HUES48 (cell line): ENCODE measurements around the gene ROR1.
A peak's percentile ranks its signal among the peaks of the same experiment; 100 is the strongest.

ENCODE experiments used
- H3K27ac ChIP-seq: one replicate; pipeline ENCODE4 v1.7.0; 2013; ENCODE audit warnings: low read depth, low read length, inconsistent platforms
- H3K27me3 ChIP-seq: 2 replicates; pipeline ENCODE4 v1.6.1; 2013; ENCODE audit warnings: mild to moderate bottlenecking, low read length; ENCODE audit not compliant: control insufficient read depth, insufficient read depth
- H3K36me3 ChIP-seq: 2 replicates; pipeline ENCODE4 v1.6.1; 2013; ENCODE audit warnings: low read length; ENCODE audit not compliant: control insufficient read depth, insufficient read depth
- H3K4me1 ChIP-seq: 2 replicates; pipeline ENCODE4 v1.6.1; 2013; ENCODE audit warnings: mild to moderate bottlenecking, low read length; ENCODE audit not compliant: control insufficient read depth, insufficient read depth
- H3K4me3 ChIP-seq: 2 replicates; pipeline ENCODE4 v1.5.1; 2013; ENCODE audit warnings: mild to moderate bottlenecking, low read depth, low read length
- H3K9ac ChIP-seq: 2 replicates; pipeline ENCODE4 v1.6.1; 2013; ENCODE audit warnings: mild to moderate bottlenecking, low read depth, low read length, moderate library complexity
- H3K9me3 ChIP-seq: 2 replicates; pipeline ENCODE4 v1.6.1; 2013; ENCODE audit warnings: low read length; ENCODE audit not compliant: control insufficient read depth, insufficient read depth

The ROR1 gene

GRCh38 chr1:64127297-64127696 lies 353.5 kb downstream of the ROR1 start:
- Histone ChIP-seq H3K4me3 (no peak overlapping the region), H3K36me3 (no peaks in the 10 kb centered on the region), H3K27me3 (no peaks in the 10 kb centered on the region), H3K9ac (no peak overlapping the region), H3K27ac (no peak overlapping the region), H3K4me1 (peaks cover 4% of the 10 kb centered on the region; the same call in 1 of the 2 replicates), H3K9me3 (no peaks in the 10 kb centered on the region)

GRCh38 chr1:64129701-64130100 lies 355.9 kb downstream of the ROR1 start:
- Histone ChIP-seq H3K27ac (no peak overlapping the region), H3K9me3 (no peaks in the 10 kb centered on the region), H3K36me3 (no peaks in the 10 kb centered on the region), H3K9ac (no peak overlapping the region), H3K27me3 (no peaks in the 10 kb centered on the region), H3K4me3 (no peak overlapping the region), H3K4me1 (peaks cover 4% of the 10 kb centered on the region; the same call in 1 of the 2 replicates)

GRCh38 chr1:64131155-64131554 lies 357.3 kb downstream of the ROR1 start:
- Histone ChIP-seq H3K4me1 (peaks cover 4% of the 10 kb centered on the region; the same call in 1 of the 2 replicates), H3K27me3 (no peaks in the 10 kb centered on the region), H3K27ac (no peak overlapping the region), H3K9ac (no peak overlapping the region), H3K4me3 (no peak overlapping the region), H3K9me3 (no peaks in the 10 kb centered on the region), H3K36me3 (no peaks in the 10 kb centered on the region)

- Histone ChIP-seq H3K4me1 (peaks cover 4% of the 10 kb centered on the region; the same call in 1 of the 2 replicates), H3K9ac (no peak overlapping the region), H3K27ac (no peak overlapping the region), H3K27me3 (no peaks in the 10 kb centered on the region), H3K36me3 (peaks cover 8% of the 10 kb centered on the region), H3K9me3 (no peaks in the 10 kb centered on the region), H3K4me3 (no peak overlapping the region)
Observed at GRCh38 chr1:64133036-64133435, 359.2 kb downstream of the ROR1 start.

GRCh38 chr1:64135462-64136223 lies 361.8 kb downstream of the ROR1 start:
- Histone ChIP-seq H3K27me3 (no peaks in the 10 kb centered on the region), H3K9me3 (no peaks in the 10 kb centered on the region), H3K4me1 (peaks cover 4% of the 10 kb centered on the region; the same call in 1 of the 2 replicates), H3K36me3 (peaks cover 35% of the 10 kb centered on the region), H3K9ac (no peak overlapping the region), H3K27ac (no peak overlapping the region), H3K4me3 (no peak overlapping the region)

GRCh38 chr1:64136296-64136695 lies 362.5 kb downstream of the ROR1 start:
- H3K4me3 ChIP-seq, result no peak overlapping the region
- H3K27me3 ChIP-seq, result no peaks in the 10 kb centered on the region
- H3K9ac ChIP-seq, result no peak overlapping the region
- H3K4me1 ChIP-seq, result peaks cover under 1% of the 10 kb centered on the region; the same call in 1 of the 2 replicates
- H3K9me3 ChIP-seq, result no peaks in the 10 kb centered on the region
- H3K27ac ChIP-seq, result peak overlapping the region; percentile 24
- H3K36me3 ChIP-seq, result peaks cover 41% of the 10 kb centered on the region

- Histone ChIP-seq H3K9ac (no peak overlapping the region), H3K27me3 (no peaks in the 10 kb centered on the region), H3K36me3 (peaks cover 46% of the 10 kb centered on the region), H3K9me3 (no peaks in the 10 kb centered on the region), H3K4me1 (no peaks in the 10 kb centered on the region), H3K4me3 (no peak overlapping the region), H3K27ac (peak overlapping the region; percentile 24)
Observed at GRCh38 chr1:64136752-64137411, 363.1 kb downstream of the ROR1 start.

- H3K27me3 ChIP-seq, result no peaks in the 10 kb centered on the region
- H3K36me3 ChIP-seq, result peaks cover 51% of the 10 kb centered on the region
- H3K9ac ChIP-seq, result no peak overlapping the region
- no peaks in the 10 kb centered on the region for H3K9me3 ChIP-seq
- no peak overlapping the region for H3K4me3 ChIP-seq
- H3K4me1 ChIP-seq, result no peaks in the 10 kb centered on the region
- H3K27ac ChIP-seq, result no peak overlapping the region
Observed at GRCh38 chr1:64137412-64137803, 363.6 kb downstream of the ROR1 start.

GRCh38 chr1:64139877-64140276 lies 366.1 kb downstream of the ROR1 start:
- Histone ChIP-seq H3K9ac (no peak overlapping the region), H3K4me3 (no peak overlapping the region), H3K36me3 (peaks cover 76% of the 10 kb centered on the region), H3K27ac (no peak overlapping the region), H3K9me3 (no peaks in the 10 kb centered on the region), H3K4me1 (no peaks in the 10 kb centered on the region), H3K27me3 (no peaks in the 10 kb centered on the region)

- Histone ChIP-seq H3K9ac (no peak overlapping the region), H3K9me3 (no peaks in the 10 kb centered on the region), H3K27ac (no peak overlapping the region), H3K4me3 (no peak overlapping the region), H3K36me3 (peaks cover 83% of the 10 kb centered on the region), H3K27me3 (no peaks in the 10 kb centered on the region), H3K4me1 (no peaks in the 10 kb centered on the region)
Observed at GRCh38 chr1:64140596-64140995, 366.8 kb downstream of the ROR1 start.

- Histone ChIP-seq H3K36me3 (peaks cover 51% of the 10 kb centered on the region), H3K9ac (no peak overlapping the region), H3K27me3 (no peaks in the 10 kb centered on the region), H3K4me1 (peaks cover 6% of the 10 kb centered on the region), H3K27ac (peak overlapping the region; percentile 32), H3K9me3 (no peaks in the 10 kb centered on the region), H3K4me3 (no peak overlapping the region)
Observed at GRCh38 chr1:64147045-64147724, 373.4 kb downstream of the ROR1 start.
